OCI-LY1 (cell line): ENCODE results near the gene IQGAP2.
"Not testable (repeated sequence)": the region's sequence is repeated elsewhere in the genome, so short reads cannot be mapped to it uniquely, and the experiment has no call there.

Experiments used
- H2AFZ ChIP-seq: fragments of 200-600 bp; sonication (generic), shearing (Covaris generic); 2 replicates; pipeline ENCODE4 v1.6.0; 2014; ENCODE audit warnings: antibody characterized with exemption, mild to moderate bottlenecking, low read length
- H3F3A ChIP-seq: fragments of 200-600 bp; sonication (generic), shearing (Covaris generic); 2 replicates; pipeline ENCODE4 v1.6.0; 2014; ENCODE audit warnings: mild to moderate bottlenecking, antibody characterized with exemption, low read length, moderate library complexity; ENCODE audit not compliant: insufficient read depth
- H3K27ac ChIP-seq: fragments of 200-600 bp; sonication (generic); 2 replicates; pipeline ENCODE4 v1.5.1; 2014; ENCODE audit warnings: low read length, mixed run types, mild to moderate bottlenecking, low read depth; ENCODE audit not compliant: poor library complexity, severe bottlenecking
- H3K27me3 ChIP-seq: fragments of 200-600 bp; sonication (generic); 2 replicates; pipeline ENCODE4 v1.6.0; 2014; ENCODE audit warnings: antibody characterized with exemption, mild to moderate bottlenecking, low read length, moderate library complexity; ENCODE audit not compliant: insufficient read depth
- H3K36me3 ChIP-seq: fragments of 200-600 bp; sonication (generic); 2 replicates; pipeline ENCODE4 v1.6.1; 2014; ENCODE audit warnings: mild to moderate bottlenecking, antibody characterized with exemption, low read length, moderate library complexity, mixed read lengths; ENCODE audit not compliant: insufficient read depth
- H3K4me1 ChIP-seq: fragments of 200-600 bp; sonication (generic); 2 replicates; pipeline ENCODE4 v1.5.1; 2014; ENCODE audit warnings: mild to moderate bottlenecking, low read length, moderate library complexity; ENCODE audit not compliant: insufficient read depth, severe bottlenecking
- H3K4me2 ChIP-seq: fragments of 200-600 bp; sonication (generic), shearing (Covaris generic); 2 replicates; pipeline ENCODE4 v1.6.1; 2014; ENCODE audit warnings: low read length
- H3K4me3 ChIP-seq: fragments of 200-600 bp; sonication (generic); 2 replicates; pipeline ENCODE4 v1.5.1; 2014; ENCODE audit warnings: low read length, low read depth, mild to moderate bottlenecking, mixed read lengths; ENCODE audit not compliant: poor library complexity, severe bottlenecking
- H3K79me2 ChIP-seq: fragments of 200-600 bp; shearing (Covaris generic); 2 replicates; pipeline ENCODE4 v1.6.1; 2016; ENCODE audit warnings: mixed run types, low read length, mixed read lengths; ENCODE audit not compliant: insufficient read depth
- H3K9ac ChIP-seq: fragments of 200-600 bp; sonication (generic), shearing (Covaris generic); 2 replicates; pipeline ENCODE4 v1.6.1; 2014; ENCODE audit warnings: mild to moderate bottlenecking, low read length, mixed read lengths
- H3K9me2 ChIP-seq: fragments of 200-600 bp; sonication (generic), shearing (Covaris generic); 2 replicates; pipeline ENCODE4 v1.6.1; 2014; ENCODE audit warnings: low read depth, mild to moderate bottlenecking, low read length, mixed read lengths
- H3K9me3 ChIP-seq: fragments of 200-600 bp; shearing (Covaris generic); 2 replicates; pipeline ENCODE4 v1.6.1; 2014; ENCODE audit warnings: low read length, mixed read lengths
- H4K20me1 ChIP-seq: fragments of 200-600 bp; sonication (generic), shearing (Covaris generic); 2 replicates; pipeline ENCODE4 v1.6.0; 2016; ENCODE audit warnings: mild to moderate bottlenecking, low read length; ENCODE audit not compliant: insufficient read depth
- CTCF ChIP-seq: fragments of 200-600 bp; sonication (generic), shearing (Covaris generic); IDR thresholded peaks from 2 replicates; pipeline ENCODE4 v1.5.1; 2017; ENCODE audit warnings: mild to moderate bottlenecking, antibody characterized with exemption, low read length, moderate library complexity, mixed read lengths
- EZH2 ChIP-seq: fragments of 200-600 bp; sonication (generic), shearing (Covaris generic); IDR thresholded peaks from 2 replicates; pipeline ENCODE4 v1.8.0; 2017; ENCODE audit warnings: borderline replicate concordance, mixed run types, mild to moderate bottlenecking, antibody characterized with exemption, low read length, moderate library complexity, mixed read lengths

The IQGAP2 gene

GRCh38 chr5:76675364-76675763 lies 272.3 kb downstream of the IQGAP2 start:
- no peaks in the 10 kb centered on the region for H3K79me2 ChIP-seq
- no peaks in the 10 kb centered on the region for H3K36me3 ChIP-seq
- no peaks in the 10 kb centered on the region for H3K9me2 ChIP-seq
- H3K27me3 ChIP-seq: no peaks in the 10 kb centered on the region
- H4K20me1 ChIP-seq: no peaks in the 10 kb centered on the region
- no peaks in the 10 kb centered on the region for H3K9me3 ChIP-seq
- no peaks in the 10 kb centered on the region for H3F3A ChIP-seq
- no peak overlapping the region for H3K4me3 ChIP-seq
- H3K4me2 ChIP-seq: no peak overlapping the region
- TF ChIP-seq EZH2 (no peak), CTCF (no peak)
- H3K9ac ChIP-seq: no peak overlapping the region
- no peak overlapping the region for H3K27ac ChIP-seq
- no peak overlapping the region for H2AFZ ChIP-seq
- no peaks in the 10 kb centered on the region for H3K4me1 ChIP-seq

GRCh38 chr5:76677849-76678472 lies 274.9 kb downstream of the IQGAP2 start:
- no peaks in the 10 kb centered on the region for H3K9me2 ChIP-seq
- no peaks in the 10 kb centered on the region for H3K36me3 ChIP-seq
- no peak overlapping the region for H3K4me3 ChIP-seq
- no peak overlapping the region for H3K9ac ChIP-seq
- no peaks in the 10 kb centered on the region for H3F3A ChIP-seq
- TF ChIP-seq EZH2: no peak
- TF ChIP-seq CTCF: no peak
- no peaks in the 10 kb centered on the region for H3K27me3 ChIP-seq
- H3K27ac ChIP-seq: no peak overlapping the region
- no peaks in the 10 kb centered on the region for H3K4me1 ChIP-seq
- no peaks in the 10 kb centered on the region for H4K20me1 ChIP-seq
- no peaks in the 10 kb centered on the region for H3K79me2 ChIP-seq
- H3K9me3 ChIP-seq: no peaks in the 10 kb centered on the region
- no peak overlapping the region for H2AFZ ChIP-seq
- H3K4me2 ChIP-seq: no peak overlapping the region

- H3K9me2 ChIP-seq: no peaks in the 10 kb centered on the region
- no peaks in the 10 kb centered on the region for H3K4me1 ChIP-seq
- no peaks in the 10 kb centered on the region for H3K27me3 ChIP-seq
- no peak overlapping the region for H3K9ac ChIP-seq
- H3K9me3 ChIP-seq: no peaks in the 10 kb centered on the region
- H3K27ac ChIP-seq: no peak overlapping the region
- H3K4me2 ChIP-seq: no peak overlapping the region
- no peak overlapping the region for H3K4me3 ChIP-seq
- no peaks in the 10 kb centered on the region for H4K20me1 ChIP-seq
- TF ChIP-seq CTCF (no peak), EZH2 (no peak)
- no peaks in the 10 kb centered on the region for H3F3A ChIP-seq
- H2AFZ ChIP-seq: no peak overlapping the region
- no peaks in the 10 kb centered on the region for H3K79me2 ChIP-seq
- H3K36me3 ChIP-seq: no peaks in the 10 kb centered on the region
Measured at GRCh38 chr5:76679231-76679630, 276.1 kb downstream of the IQGAP2 start.

- not testable (repeated sequence) for H3K9me3 ChIP-seq, H3K9ac ChIP-seq, H3K4me2 ChIP-seq, H3K4me1 ChIP-seq, H3K4me3 ChIP-seq, H3K27me3 ChIP-seq, H3F3A ChIP-seq, H3K9me2 ChIP-seq, H3K27ac ChIP-seq, H3K36me3 ChIP-seq, H2AFZ ChIP-seq, H3K79me2 ChIP-seq, H4K20me1 ChIP-seq
Measured at GRCh38 chr5:76680826-76681225, 277.7 kb downstream of the IQGAP2 start.
